CD4-positive, alpha-beta T cell (primary cell): ENCODE results near the gene RIC8A. TPM values are rescaled to one million over a fixed set of nuclear protein-coding genes. Genes with fewer than 3 reads are reported as not detected.

Source experiments
- ATAC-seq: fragments of 200-7000 bp; cut with Tn5 transposase; one replicate; pipeline ENCODE4 v1.10.0; 2022; ENCODE audit warnings: mild to moderate bottlenecking; ENCODE audit not compliant: poor library complexity
- CTCF ChIA-PET: fragments of 350-600 bp; sonication (Branson Sonifier 250); formaldehyde crosslinking; loops from one replicate; lab custom pipeline; 2021; ENCODE audit warnings: antibody characterized with exemption, inconsistent platforms; lab: Charles Lee
- POLR2A ChIA-PET: fragments of 350-600 bp; sonication (Branson Sonifier 250); formaldehyde crosslinking; loops from one replicate; lab custom pipeline; 2021; ENCODE audit warnings: antibody characterized with exemption, inconsistent platforms; lab: Charles Lee
- DNase-seq, 14 experiments: peaks; one replicate each; pipeline ENCODE4 v3.0.0-alpha.2; 2013 to 2020; ENCODE audit warnings: mixed read lengths in 2 of 14
- H3K27ac ChIP-seq, 2 donors: one replicate each; pipeline versions ENCODE4 v1.5.1 to v1.7.0; 2013; ENCODE audit warnings: low read length in 2 of 2, low read depth in 1 of 2, mild to moderate bottlenecking in 1 of 2
- H3K27me3 ChIP-seq, 2 experiments: 1 replicate in 1 of 2; 2 replicates in 1 of 2; pipeline versions ENCODE4 v1.6.1 to v1.7.0; 2013; ENCODE audit warnings: low read length in 2 of 2, control low read depth in 1 of 2, mild to moderate bottlenecking in 1 of 2, moderate library complexity in 1 of 2; ENCODE audit not compliant: insufficient read depth in 2 of 2, control insufficient read depth in 1 of 2
- H3K36me3 ChIP-seq: one replicate; pipeline ENCODE4 v1.6.1; 2013; ENCODE audit warnings: low read length, control low read depth; ENCODE audit not compliant: insufficient read depth
- H3K4me1 ChIP-seq: one replicate; pipeline ENCODE4 v1.6.1; 2013; ENCODE audit warnings: low read length, control low read depth; ENCODE audit not compliant: insufficient read depth
- H3K4me3 ChIP-seq: one replicate; pipeline ENCODE4 v1.5.1; 2013; ENCODE audit warnings: mild to moderate bottlenecking, low read length, moderate library complexity
- H3K9me3 ChIP-seq, 2 experiments: 1 replicate in 1 of 2; 2 replicates in 1 of 2; pipeline versions ENCODE4 v1.6.1 to v1.7.0; 2013; ENCODE audit warnings: low read length in 2 of 2, mild to moderate bottlenecking in 2 of 2, control low read depth in 1 of 2, moderate library complexity in 1 of 2; ENCODE audit not compliant: control insufficient read depth in 1 of 2, insufficient read depth in 1 of 2
- H3K27ac Mint-ChIP-seq: one replicate; pipeline ENCODE4 v1.8.0; 2020; ENCODE audit warnings: mixed read lengths
- H3K27me3 Mint-ChIP-seq: one replicate; pipeline ENCODE4 v1.8.0; 2021; ENCODE audit warnings: mixed read lengths
- H3K36me3 Mint-ChIP-seq: one replicate; pipeline ENCODE4 v1.8.0; 2021; ENCODE audit warnings: low read depth, mixed read lengths
- H3K4me1 Mint-ChIP-seq: one replicate; pipeline ENCODE4 v1.8.0; 2021; ENCODE audit warnings: low read depth, mixed read lengths
- H3K4me3 Mint-ChIP-seq: one replicate; pipeline ENCODE4 v1.8.0; 2020; ENCODE audit warnings: mild to moderate bottlenecking, mixed read lengths
- H3K9me3 Mint-ChIP-seq: one replicate; pipeline ENCODE4 v1.8.0; 2020; ENCODE audit warnings: mixed read lengths
- CTCF ChIP-seq: fragments of 200-600 bp; IDR thresholded peaks from one replicate; pipeline ENCODE4 v1.8.0; 2022; ENCODE audit warnings: antibody characterized with exemption, mild to moderate bottlenecking
- intact Hi-C, 2 experiments: fragments of 100-400 bp; cut with DNase I in 1 of 2; cut with micrococcal nuclease in 1 of 2; formaldehyde crosslinking; loops; one replicate each; pipeline versions ENCODE4 v1.15.1 to v1.9.0; 2023 to 2025; cut with DNase I, micrococcal nuclease
- total RNA-seq, 174 experiments: library from RNA in 2 of 174; stranded (reverse) in 2 of 174; gene quantifications; one replicate each; pipeline ENCODE4 v1.2.3 and lab custom pipeline; 2021 to 2026

RIC8A gene
- total RNA-seq, 2 experiments from 2014 or later, result 99.6 to 104 TPM

- Histone ChIP-seq H3K27me3 (no peaks in the 10 kb centered on the region), H3K9me3 (no peaks in the 10 kb centered on the region), H3K36me3 (peaks cover 81% of the 10 kb centered on the region), H3K4me1 (peaks cover 7% of the 10 kb centered on the region), H3K27ac (no peak overlapping the region), H3K4me3 (no peak overlapping the region)
- ChIA-PET CTCF (interaction anchor here (0.6 to 3.5 kb wide), 33 partner anchors 9 to 269 kb away, joined by 3 to 31 read pairs (median 7); partner anchors contain the start of genes BET1L, IFITM2, PGGHG and PSMD13), POLR2A (interaction anchor here (0.8 to 3.6 kb wide), 17 partner anchors 8 to 200 kb away, joined by 3 to 51 read pairs (median 6); partner anchors contain the start of genes BET1L, IFITM5, NLRP6 and PGGHG)
- H3K27me3 Mint-ChIP-seq, result no peaks in the 10 kb centered on the region
- intact Hi-C loops, result loop anchor here (1.0 to 5.0 kb wide), 9 partner anchors 19 to 202 kb away; partner anchors contain the start of genes BET1L (in 1 of the 2), PGGHG (in 1 of the 2), PTDSS2 (in 1 of the 2) and RIC8A (in 1 of the 2)
- peak overlapping the region; percentile 76 for H3K27ac Mint-ChIP-seq
- DNase-seq (no peak), ATAC-seq (peak; percentile 14)
- no peak overlapping the region for H3K4me3 Mint-ChIP-seq
- H3K36me3 Mint-ChIP-seq, result peaks cover 88% of the 10 kb centered on the region
- peaks cover 13% of the 10 kb centered on the region for H3K4me1 Mint-ChIP-seq
- TF ChIP-seq CTCF, result no peak
- H3K9me3 Mint-ChIP-seq, result no peaks in the 10 kb centered on the region
These were observed 42.8 kb downstream of the RIC8A start for GRCh38 chr11:250274-250673.

GRCh38 chr11:250740-251299 lies 43.3 kb downstream of the RIC8A start:
- Mint-ChIP-seq H3K4me1 (peaks cover 13% of the 10 kb centered on the region), H3K27me3 (no peaks in the 10 kb centered on the region), H3K9me3 (no peaks in the 10 kb centered on the region), H3K4me3 (peak overlapping the region; percentile 20), H3K36me3 (peaks cover 83% of the 10 kb centered on the region), H3K27ac (peak overlapping the region; percentile 76)
- intact Hi-C loops, result loop anchor here (1.0 to 5.0 kb wide), 9 partner anchors 18 to 201 kb away; partner anchors contain the start of genes BET1L (in 1 of the 2), PGGHG (in 1 of the 2), PTDSS2 (in 1 of the 2) and RIC8A (in 1 of the 2)
- peak; percentile 78 for TF ChIP-seq CTCF
- ChIA-PET POLR2A (interaction anchor here (0.8 to 3.6 kb wide), 17 partner anchors 8 to 200 kb away, joined by 3 to 51 read pairs (median 6); partner anchors contain the start of genes BET1L, IFITM5, NLRP6 and PGGHG), CTCF (interaction anchor here (0.6 to 3.5 kb wide), 33 partner anchors 10 to 268 kb away, joined by 3 to 31 read pairs (median 7); partner anchors contain the start of genes BET1L, IFITM2, PGGHG and PSMD13)
- ATAC-seq (peak; percentile 100), DNase-seq (peak; percentile 74 to 89 (median 82))
- peaks cover 6% of the 10 kb centered on the region for H3K4me1 ChIP-seq
- no peak overlapping the region for H3K27ac ChIP-seq
- no peaks in the 10 kb centered on the region for H3K9me3 ChIP-seq
- H3K4me3 ChIP-seq, result no peak overlapping the region
- H3K27me3 ChIP-seq, result no peaks in the 10 kb centered on the region
- peaks cover 76% of the 10 kb centered on the region for H3K36me3 ChIP-seq

GRCh38 chr11:251550-251949 lies 44.0 kb downstream of the RIC8A start:
- H3K4me1 Mint-ChIP-seq, result peaks cover 13% of the 10 kb centered on the region
- no peaks in the 10 kb centered on the region for H3K27me3 Mint-ChIP-seq
- ChIA-PET CTCF (interaction anchor here (1.2 to 3.5 kb wide), 20 partner anchors 14 to 199 kb away, joined by 3 to 31 read pairs (median 10); partner anchors contain the start of genes IFITM2, PGGHG, PSMD13 and PTDSS2), POLR2A (interaction anchor here (1.2 to 3.6 kb wide), 14 partner anchors 9 to 199 kb away, joined by 3 to 51 read pairs (median 8); partner anchors contain the start of genes BET1L, IFITM5, NLRP6 and PGGHG)
- peaks cover 75% of the 10 kb centered on the region for H3K36me3 Mint-ChIP-seq
- Histone ChIP-seq H3K27ac (no peak overlapping the region), H3K4me3 (no peak overlapping the region), H3K27me3 (no peaks in the 10 kb centered on the region), H3K36me3 (peaks cover 68% of the 10 kb centered on the region), H3K9me3 (no peaks in the 10 kb centered on the region), H3K4me1 (peaks cover 6% of the 10 kb centered on the region)
- H3K9me3 Mint-ChIP-seq, result no peaks in the 10 kb centered on the region
- H3K4me3 Mint-ChIP-seq, result no peak overlapping the region
- intact Hi-C loops, result loop anchor here (2.0 to 5.0 kb wide), 8 partner anchors 17 to 201 kb away; partner anchors contain the start of genes BET1L (in 1 of the 2), PGGHG (in 1 of the 2), PTDSS2 (in 1 of the 2) and RIC8A (in 1 of the 2)
- peak overlapping the region; percentile 33 for H3K27ac Mint-ChIP-seq
- no peak for ATAC-seq
- DNase-seq, result peak in 2 of 14 experiments; percentile 17 to 38
- TF ChIP-seq CTCF, result no peak
